GM21515 (cell line): ENCODE measurements around the gene DISP3.
"Not testable (repeated sequence)": the region's sequence is repeated elsewhere in the genome, so short reads cannot be mapped to it uniquely, and the experiment has no call there.

Source experiments
- ATAC-seq: cut with Tn5 transposase; IDR thresholded peaks from one replicate; pipeline ENCODE4 v1.9.1; 2021; ENCODE audit not compliant: unreplicated experiment

DISP3 gene

GRCh38 chr1:11571906-11572616 is 93.1 kb downstream of the DISP3 start:
- no peak for ATAC-seq

GRCh38 chr1:11573116-11573692 is 94.2 kb downstream of the DISP3 start:
- no peak for ATAC-seq

DNA sequence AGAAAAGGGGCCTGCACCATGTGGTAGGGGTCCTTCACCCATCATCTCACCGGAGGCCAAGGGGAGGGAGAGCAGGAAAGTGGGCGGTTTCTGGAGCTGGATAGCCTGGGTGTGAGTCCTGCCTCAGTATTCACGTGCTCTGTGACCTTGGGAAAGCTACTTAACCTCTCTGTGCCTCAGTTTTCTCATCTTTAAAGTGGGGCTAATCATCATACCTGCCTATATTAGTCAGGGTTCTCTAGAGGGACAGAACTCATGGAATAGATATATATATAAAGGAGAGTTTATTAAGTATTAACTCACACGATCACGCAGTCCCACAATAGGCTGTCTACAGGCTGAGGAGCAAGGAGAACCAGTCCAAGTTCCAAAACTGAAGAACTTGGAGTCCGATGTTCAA is 96.6 kb downstream of the DISP3 start:
- ATAC-seq, result no peak

GRCh38 chr1:11576109-11576875 is 97.3 kb downstream of the DISP3 start:
- ATAC-seq, result no peak

DNA sequence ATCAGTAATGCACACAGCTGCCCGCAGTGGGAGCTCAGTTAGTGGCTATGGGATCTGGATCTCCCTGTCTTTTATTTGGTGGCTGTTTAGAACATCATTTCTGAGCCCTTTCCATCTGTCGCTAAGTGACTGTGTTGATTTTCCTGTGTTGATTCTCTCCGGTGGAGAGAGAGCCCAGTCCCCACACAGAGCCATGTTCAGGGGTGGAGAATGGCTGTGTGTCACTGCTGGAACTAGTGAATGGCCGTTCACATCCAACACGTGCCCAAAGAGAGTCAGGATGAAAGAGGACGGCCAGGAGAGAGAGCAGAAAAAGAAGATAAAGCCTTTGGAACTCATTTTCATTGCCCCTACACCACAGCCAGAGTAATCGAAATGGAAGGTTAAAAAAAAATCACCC is 99.0 kb downstream of the DISP3 start:
- ATAC-seq, result no peak

DNA sequence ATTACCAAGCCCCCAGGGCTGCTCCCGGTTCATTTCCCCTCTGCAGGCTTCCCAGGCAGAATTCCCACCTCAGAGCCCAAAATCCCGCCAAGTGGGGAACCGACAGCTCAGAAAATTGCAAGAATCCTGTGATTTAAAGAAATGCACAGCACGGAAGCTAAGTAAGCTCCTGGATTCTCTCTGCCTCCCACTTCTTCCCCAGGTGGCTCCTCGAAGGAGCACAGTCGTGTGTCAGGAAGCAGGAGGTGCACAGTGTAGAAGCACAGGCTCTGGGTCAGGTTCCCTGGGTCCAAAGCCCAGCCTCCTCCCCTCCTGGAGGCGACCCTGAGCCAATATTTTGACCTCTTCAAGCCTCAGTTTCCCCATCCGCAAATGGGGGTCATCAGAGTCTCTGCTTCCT is 100.6 kb downstream of the DISP3 start:
- no peak for ATAC-seq

DNA sequence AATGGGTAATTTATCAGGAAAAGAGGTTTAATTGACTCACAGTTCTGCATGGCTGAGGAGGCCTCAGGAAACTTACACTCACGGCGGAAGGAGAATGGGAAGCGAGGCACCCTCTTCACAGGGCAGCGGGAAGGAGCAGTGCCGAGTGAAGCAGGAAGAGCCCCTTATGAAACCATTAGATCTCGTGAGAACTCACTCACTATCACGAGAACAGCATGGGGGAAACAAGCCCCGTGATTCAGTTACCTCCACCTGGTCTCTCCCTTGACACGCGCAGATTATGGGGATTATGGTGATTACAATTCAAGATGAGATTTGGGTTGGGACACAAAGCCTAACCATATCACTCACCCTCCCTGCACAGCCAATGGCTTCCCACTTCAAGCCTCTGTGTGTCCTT is 101.1 kb downstream of the DISP3 start:
- not testable (repeated sequence) for ATAC-seq

- no peak for ATAC-seq
Observed at GRCh38 chr1:11581445-11581991, 102.6 kb downstream of the DISP3 start.

- ATAC-seq, result no peak
Observed at GRCh38 chr1:11585389-11585788, 106.4 kb downstream of the DISP3 start.
